ENCODE measurements around the gene ZNF417. TPM values are rescaled to one million over a fixed set of nuclear protein-coding genes. Genes with fewer than 3 reads are reported as not detected.

The ZNF417 gene
- total RNA-seq, 1 donor from 2014 or later: 16.2 TPM

- H3K27me3 Mint-ChIP-seq (ENCODE audit: low read depth, unreplicated experiment): no peaks in the 10 kb centered on the region
- no peak for FAIRE-seq
Measured at GRCh38 chr19:57867868-57868492, 48.4 kb downstream of the ZNF417 start.

More at GRCh38 chr19:57867868-57868492, 48.4 kb downstream of the ZNF417 start:
- Mint-ChIP-seq H3K9me3 (ENCODE audit: unreplicated experiment) (peaks cover 20% of the 10 kb centered on the region), H3K36me3 (ENCODE audit: low read depth, unreplicated experiment) (peaks cover 44% of the 10 kb centered on the region), H3K27ac (ENCODE audit: unreplicated experiment) (no peak overlapping the region), H3K4me3 (ENCODE audit: unreplicated experiment) (no peak overlapping the region), H3K4me1 (ENCODE audit: low read depth, unreplicated experiment) (peaks cover 3% of the 10 kb centered on the region)
- Histone ChIP-seq H3K4me3 (ENCODE audit: insufficient read depth, low read depth, low read length) (no peak overlapping the region), H4K20me1 (ENCODE audit: insufficient read depth, low read length) (no peaks in the 10 kb centered on the region), H3K27ac (ENCODE audit: low read depth, low read length) (no peak overlapping the region), H3K4me1 (ENCODE audit: insufficient read depth, low read length) (no peaks in the 10 kb centered on the region), H3K4me2 (ENCODE audit: low read length) (no peak overlapping the region), H3K79me2 (ENCODE audit: insufficient read depth, low read length) (peaks cover 4% of the 10 kb centered on the region), H2AFZ (ENCODE audit: low read depth, low read length) (no peak overlapping the region), H3K9me3 (ENCODE audit: insufficient read depth, low read depth, low read length) (peaks cover 53% of the 10 kb centered on the region), H3K36me3 (ENCODE audit: insufficient read depth, low read length) (peaks cover 33% of the 10 kb centered on the region), H3K27me3 (ENCODE audit: insufficient read depth, low read length) (no peaks in the 10 kb centered on the region), H3K9ac (ENCODE audit: low read length) (no peak overlapping the region)
- no peak for DNase-seq (ENCODE audit: low read depth)
- TF ChIP-seq EZH2 (IDR thresholded peaks at IDR 0.05; ENCODE audit: insufficient read depth, low read length): no peak

Other genes starting within 250 kb of the ZNF417 start
- gene ZSCAN4, start 247.7 kb downstream of the ZNF417 start, total RNA-seq: 0.43 and 1.2 TPM in 2 replicates
- gene ZNF551, start 234.6 kb downstream of the ZNF417 start, total RNA-seq: 6.1 and 6.5 TPM in 2 replicates
- 12.7 and 13.1 TPM in 2 replicates for gene ZNF154, start 207.4 kb downstream of the ZNF417 start, total RNA-seq
- gene ZNF671, start 189.0 kb downstream of the ZNF417 start, total RNA-seq: 8.0 and 8.2 TPM in 2 replicates
- gene ZNF776, start 169.8 kb downstream of the ZNF417 start, total RNA-seq: 17.4 and 17.5 TPM in 2 replicates
- 8.8 and 11.5 TPM in 2 replicates for gene ZNF586, start 146.9 kb downstream of the ZNF417 start, total RNA-seq
- 7.2 and 9.6 TPM in 2 replicates for gene ZNF552, start 101.7 kb downstream of the ZNF417 start, total RNA-seq
- gene ZNF587B, start 86.3 kb downstream of the ZNF417 start, total RNA-seq: 15.2 and 17.9 TPM in 2 replicates
- 36.7 and 37.4 TPM in 2 replicates for gene ZNF587, start 66.7 kb downstream of the ZNF417 start, total RNA-seq
- 31.6 and 34.7 TPM in 2 replicates for gene ZNF814, start 27.6 kb downstream of the ZNF417 start, total RNA-seq
- 5.5 and 10.4 TPM in 2 replicates for gene ZNF418, start 18.8 kb upstream of the ZNF417 start, total RNA-seq
- gene ZNF256, start 31.1 kb upstream of the ZNF417 start, total RNA-seq: 7.1 and 7.3 TPM in 2 replicates
- 0.66 and 1.5 TPM in 2 replicates for gene C19orf18, start 57.9 kb upstream of the ZNF417 start, total RNA-seq
- 13.5 and 14.3 TPM in 2 replicates for gene ZNF606, start 86.2 kb upstream of the ZNF417 start, total RNA-seq
- not detected in 2 replicates for gene ZSCAN1, start 117.4 kb upstream of the ZNF417 start, total RNA-seq
- gene ZNF135, start 142.7 kb upstream of the ZNF417 start, total RNA-seq: 1.5 and 1.7 TPM in 2 replicates
- gene ZSCAN18, start 181.6 kb upstream of the ZNF417 start, total RNA-seq: 28.6 and 31.8 TPM in 2 replicates
- gene ZNF329, start 234.2 kb upstream of the ZNF417 start, total RNA-seq: 10.8 and 11.1 TPM in 2 replicates

All from astrocyte (in vitro differentiated cells and primary cell).